ENCODE results near the gene TP53.

DNA sequence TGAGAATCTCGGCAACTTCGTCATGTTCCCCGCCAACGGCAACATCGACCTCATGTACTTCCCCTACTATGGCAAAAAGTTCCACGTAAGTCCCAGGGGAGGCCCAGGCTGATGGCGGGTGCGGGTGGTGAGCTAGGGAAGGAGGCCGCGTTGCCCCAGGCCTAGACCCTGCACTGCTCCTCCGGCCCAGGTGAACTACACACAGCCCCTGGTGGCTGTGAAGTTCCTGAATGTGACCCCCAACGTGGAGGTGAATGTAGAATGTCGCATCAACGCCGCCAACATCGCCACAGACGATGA lies 31.8 kb downstream of the TP53 start:
- no peak for TF ChIP-seq TAF1 (IDR thresholded peaks at IDR 0.05; ENCODE audit: low read depth, low read length)
- TF ChIP-seq POLR2AphosphoS5 (IDR thresholded peaks at IDR 0.05; ENCODE audit: low read depth, low read length): no peak
- TF ChIP-seq POLR2A (IDR thresholded peaks at IDR 0.05; ENCODE audit: low read depth, low read length): no peak
- no peak for TF ChIP-seq POU2F2 (IDR thresholded peaks at IDR 0.05; ENCODE audit: low read depth, low read length)
- no peak for TF ChIP-seq SPI1 (IDR thresholded peaks at IDR 0.05; ENCODE audit: low read depth, low read length)
